ENCODE data around the gene LIM2.

GRCh38 chr19:51339313-51339686 is 48.5 kb downstream of the LIM2 start:
- no peak for TF ChIP-seq USF2 (CRISPR knock-in tag; IDR thresholded peaks at IDR 0.05)
- no peak for TF ChIP-seq FOXP4 (CRISPR knock-in tag; IDR thresholded peaks at IDR 0.05)
- no peak for TF ChIP-seq CTCF (IDR thresholded peaks at IDR 0.05)
- no peak for TF ChIP-seq ZNF138 (CRISPR knock-in tag; conservative IDR thresholded peaks at IDR 0.05)
- no peak for TF ChIP-seq TEAD4 (CRISPR knock-in tag; IDR thresholded peaks at IDR 0.05)
- no peak for TF ChIP-seq SP1 (CRISPR knock-in tag; conservative IDR thresholded peaks at IDR 0.05)
- TF ChIP-seq KAT7 (CRISPR knock-in tag; IDR thresholded peaks at IDR 0.05; ENCODE audit: borderline replicate concordance) = no peak
- TF ChIP-seq SMAD3 (CRISPR knock-in tag; IDR thresholded peaks at IDR 0.05; ENCODE audit: borderline replicate concordance) = no peak

Measured in WTC11 (cell line).